WTC11 (cell line): ENCODE data around the gene ABCD4.
"Not testable (repeated sequence)": the region's sequence is repeated elsewhere in the genome, so short reads cannot be mapped to it uniquely, and the experiment has no call there.

Experiments used
- CREB1 ChIP-seq: sonication (generic); formaldehyde crosslinking; IDR thresholded peaks from 2 replicates; pipeline ENCODE4 v1.8.0; 2023; ENCODE audit warnings: mild to moderate bottlenecking, missing genetic modification reagents
- CTCF ChIP-seq: fragments of 200-600 bp; IDR thresholded peaks from 2 replicates; pipeline ENCODE4 v1.8.0; 2022; ENCODE audit warnings: antibody characterized with exemption
- IRF2 ChIP-seq: sonication (generic); formaldehyde crosslinking; IDR thresholded peaks from 2 replicates; pipeline ENCODE4 v1.8.0; 2022; ENCODE audit warnings: low read depth, missing genetic modification reagents, borderline replicate concordance
- NR1H2 ChIP-seq: sonication (generic); formaldehyde crosslinking; IDR thresholded peaks from 2 replicates; pipeline ENCODE4 v1.9.0; 2021; ENCODE audit warnings: mild to moderate bottlenecking, moderate library complexity, missing genetic modification reagents
- NR3C1 ChIP-seq: sonication (generic); formaldehyde crosslinking; conservative IDR thresholded peaks from 2 replicates; pipeline ENCODE4 v1.8.1; 2023; ENCODE audit warnings: low read depth, mild to moderate bottlenecking, missing genetic modification reagents
- TEAD4 ChIP-seq: sonication (generic); formaldehyde crosslinking; IDR thresholded peaks from 2 replicates; pipeline ENCODE4 v1.8.0; 2022; ENCODE audit warnings: mild to moderate bottlenecking, missing genetic modification reagents
- ZBTB43 ChIP-seq: sonication (generic); formaldehyde crosslinking; IDR thresholded peaks from 2 replicates; pipeline ENCODE4 v1.8.1; 2023; ENCODE audit warnings: mild to moderate bottlenecking, missing genetic modification reagents
- ZNF396 ChIP-seq: fragments of 250-450 bp; sonication (Bioruptor Pico); IDR thresholded peaks from 2 replicates; pipeline ENCODE4 v1.8.0; 2021; ENCODE audit warnings: mild to moderate bottlenecking, moderate library complexity, borderline replicate concordance

GRCh38 chr14:74270382-74271177, 32.2 kb downstream of the ABCD4 start:
- TF ChIP-seq CREB1; CTCF; TEAD4 (CRISPR knock-in tag); ZBTB43 (CRISPR knock-in tag); IRF2 (CRISPR knock-in tag); ZNF396 (CRISPR knock-in tag); NR3C1 (CRISPR knock-in tag); NR1H2 (CRISPR knock-in tag): not testable (repeated sequence)
